NT2/D1 (cell line): Measurements from ENCODE around the gene GCLC.

Source experiments
- SUZ12 ChIP-seq: IDR thresholded peaks from 2 replicates; pipeline ENCODE4 v1.6.1; 2011; ENCODE audit not compliant: insufficient read length, insufficient read depth; ENCODE audit errors: extremely low read depth
- YY1 ChIP-seq: IDR thresholded peaks from 2 replicates; pipeline ENCODE4 v1.6.1; 2011; ENCODE audit not compliant: insufficient read length, insufficient read depth

DNA sequence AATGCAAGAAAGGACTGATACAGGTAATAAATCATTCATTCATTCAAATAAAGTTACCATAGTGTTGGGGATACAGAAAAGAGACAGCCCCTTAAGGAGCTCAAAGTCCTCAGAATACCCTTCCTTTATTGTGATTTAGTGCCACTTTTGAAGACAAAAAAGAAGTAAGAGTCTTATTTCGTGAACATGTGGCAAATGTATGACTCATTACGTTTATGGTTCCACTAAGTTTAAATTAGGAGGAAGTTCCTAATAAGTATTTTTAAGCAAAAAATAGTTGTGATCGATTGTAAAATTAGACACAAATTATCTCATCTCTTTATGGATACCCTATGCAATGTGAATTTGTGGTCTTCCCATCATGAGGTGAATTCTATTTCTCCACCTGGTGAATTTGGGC is 38.5 kb upstream of the GCLC start:
- no peak for TF ChIP-seq SUZ12
- TF ChIP-seq YY1 = no peak
